HEK293T (cell line): ENCODE measurements around the gene ADAR.

Source experiments
- CTCF ChIA-PET: fragments of 350-600 bp; formaldehyde crosslinking; extraction: SDS; loops from one replicate; lab custom pipeline; 2021; ENCODE audit warnings: antibody characterized with exemption, inconsistent platforms; lab: Yijun Ruan, JAX
- POLR2A ChIA-PET: fragments of 350-600 bp; formaldehyde crosslinking; extraction: SDS; loops from one replicate; lab custom pipeline; 2020; ENCODE audit warnings: antibody characterized with exemption, inconsistent platforms; lab: Yijun Ruan, JAX
- DNase-seq: peaks from one replicate; pipeline ENCODE4 v3.0.0; 2012; ENCODE audit warnings: mixed read lengths; ENCODE audit errors: extremely low spot score
- ARNT ChIP-seq: fragments of 450-650 bp; IDR thresholded peaks from 2 replicates; pipeline ENCODE4 v1.6.1; 2017; ENCODE audit warnings: mild to moderate bottlenecking
- BHLHE40 ChIP-seq: fragments of 450-650 bp; IDR thresholded peaks from 2 replicates; pipeline ENCODE4 v1.6.1; 2016; ENCODE audit warnings: mild to moderate bottlenecking, moderate library complexity, borderline replicate concordance
- CTBP1 ChIP-seq: fragments of 450-650 bp; IDR thresholded peaks from 2 replicates; pipeline ENCODE4 v1.6.1; 2016; ENCODE audit warnings: borderline replicate concordance
- ELF4 ChIP-seq: fragments of 450-650 bp; IDR thresholded peaks from 2 replicates; pipeline ENCODE4 v1.6.1; 2017; ENCODE audit warnings: antibody characterized with exemption
- FOXA1 ChIP-seq: fragments of 450-650 bp; IDR thresholded peaks from 2 replicates; pipeline ENCODE4 v1.6.1; 2016; ENCODE audit warnings: mild to moderate bottlenecking
- FOXK2 ChIP-seq: fragments of 450-650 bp; IDR thresholded peaks from 2 replicates; pipeline ENCODE4 v1.6.1; 2016; ENCODE audit warnings: mild to moderate bottlenecking
- FOXM1 ChIP-seq: fragments of 450-650 bp; IDR thresholded peaks from 2 replicates; pipeline ENCODE4 v1.6.1; 2017; ENCODE audit warnings: mild to moderate bottlenecking, borderline replicate concordance
- HDGF ChIP-seq: fragments of 450-650 bp; IDR thresholded peaks from 2 replicates; pipeline ENCODE4 v1.6.1; 2017; ENCODE audit warnings: antibody characterized with exemption, borderline replicate concordance
- L3MBTL2 ChIP-seq: fragments of 450-650 bp; conservative IDR thresholded peaks from 2 replicates; pipeline ENCODE4 v1.6.1; 2016; ENCODE audit warnings: mild to moderate bottlenecking
- LEF1 ChIP-seq: fragments of 450-650 bp; IDR thresholded peaks from 2 replicates; pipeline ENCODE4 v1.6.1; 2017; ENCODE audit warnings: mild to moderate bottlenecking, borderline replicate concordance
- NFRKB ChIP-seq: fragments of 450-650 bp; IDR thresholded peaks from 2 replicates; pipeline ENCODE4 v1.6.1; 2016; ENCODE audit warnings: mild to moderate bottlenecking, moderate library complexity
- PKNOX1 ChIP-seq: fragments of 450-650 bp; IDR thresholded peaks from 2 replicates; pipeline ENCODE4 v1.6.1; 2016
- SP1 ChIP-seq: fragments of 450-650 bp; IDR thresholded peaks from 2 replicates; pipeline ENCODE4 v1.6.1; 2017
- SUZ12 ChIP-seq: fragments of 450-650 bp; IDR thresholded peaks from 2 replicates; pipeline ENCODE4 v1.6.1; 2016; ENCODE audit warnings: mild to moderate bottlenecking
- TARDBP ChIP-seq: fragments of 450-650 bp; IDR thresholded peaks from 2 replicates; pipeline ENCODE4 v1.6.1; 2016
- ZNF384 ChIP-seq: fragments of 450-650 bp; IDR thresholded peaks from 2 replicates; pipeline ENCODE4 v1.6.1; 2016

ADAR gene

GRCh38 chr1:154583773-154584172, 24.2 kb downstream of the ADAR start:
- ChIA-PET POLR2A (no interaction called here), CTCF (no interaction called here)
- no peak for DNase-seq
- TF ChIP-seq BHLHE40 (no peak), LEF1 (no peak), FOXK2 (no peak), FOXM1 (no peak), ARNT (no peak), SUZ12 (no peak), HDGF (no peak), SP1 (no peak), CTBP1 (no peak), NFRKB (no peak), TARDBP (no peak), FOXA1 (no peak), L3MBTL2 (no peak), PKNOX1 (no peak), ZNF384 (no peak), ELF4 (no peak)

- ChIA-PET CTCF (no interaction called here), POLR2A (no interaction called here)
- TF ChIP-seq ZNF384 (no peak), HDGF (no peak), SP1 (no peak), FOXK2 (no peak), LEF1 (no peak), L3MBTL2 (no peak), PKNOX1 (no peak), SUZ12 (no peak), FOXA1 (no peak), CTBP1 (no peak), FOXM1 (no peak), ARNT (no peak), NFRKB (no peak), TARDBP (no peak)
- DNase-seq: no peak
These were observed 25.1 kb downstream of the ADAR start for GRCh38 chr1:154582885-154583284.

GRCh38 chr1:154581766-154582165, 26.2 kb downstream of the ADAR start:
- ChIA-PET CTCF (no interaction called here), POLR2A (no interaction called here)
- TF ChIP-seq BHLHE40 (no peak), SUZ12 (no peak), FOXA1 (no peak), SP1 (no peak), CTBP1 (no peak), TARDBP (no peak), L3MBTL2 (no peak), PKNOX1 (no peak), LEF1 (no peak), ZNF384 (no peak)
- no peak for DNase-seq

GRCh38 chr1:154579374-154579773, 28.6 kb downstream of the ADAR start:
- POLR2A ChIA-PET: no interaction called here
- TF ChIP-seq FOXA1 (no peak), BHLHE40 (no peak), L3MBTL2 (no peak), ELF4 (no peak), ZNF384 (no peak), HDGF (no peak)
- CTCF ChIA-PET: no interaction called here

GRCh38 chr1:154578058-154578418, 29.9 kb downstream of the ADAR start:
- no peak for TF ChIP-seq NFRKB
- POLR2A ChIA-PET: no interaction called here
- DNase-seq: no peak
- CTCF ChIA-PET: no interaction called here

More at GRCh38 chr1:154579374-154579773, 28.6 kb downstream of the ADAR start:
- no peak for DNase-seq

GRCh38 chr1:154577346-154578057, 30.5 kb downstream of the ADAR start:
- DNase-seq: no peak

GRCh38 chr1:154575951-154576566, 31.9 kb downstream of the ADAR start:
- DNase-seq: no peak
- POLR2A ChIA-PET: interaction anchor here (1.7 kb wide), 1 partner anchor 16 kb away, joined by 3 read pairs; no protein-coding TSS in a partner anchor
- CTCF ChIA-PET: no interaction called here
- no peak for TF ChIP-seq ELF4
- TF ChIP-seq PKNOX1: no peak
- no peak for TF ChIP-seq LEF1
- TF ChIP-seq BHLHE40: no peak
- no peak for TF ChIP-seq FOXA1
- no peak for TF ChIP-seq CTBP1
- TF ChIP-seq SP1: no peak
- TF ChIP-seq ZNF384: no peak
- no peak for TF ChIP-seq NFRKB

More at GRCh38 chr1:154577346-154578057, 30.5 kb downstream of the ADAR start:
- CTCF ChIA-PET: no interaction called here
- no peak for TF ChIP-seq SUZ12
- POLR2A ChIA-PET: no interaction called here
